Endothelial cell of umbilical vein (primary cell): Measurements from ENCODE around the gene TRIM32. TPM values are rescaled to one million over a fixed set of nuclear protein-coding genes. Genes with fewer than 3 reads are reported as not detected.

Experiments used
- BruUV-seq: library from RNA; stranded (reverse); fragments of 400-500 nt; replicated peaks from 2 replicates; lab custom pipeline; 2021; lab: Mats Ljungman, UMichigan
- CTCF ChIA-PET: fragments of 300-600, 350-600 bp; sonication (Branson Sonifier 250); formaldehyde crosslinking; loops from one replicate; lab custom pipeline; 2021; ENCODE audit warnings: antibody characterized with exemption, inconsistent platforms; lab: Charles Lee
- POLR2A ChIA-PET: fragments of 300-600, 350-600 bp; sonication (Branson Sonifier 250); formaldehyde crosslinking; loops from one replicate; lab custom pipeline; 2021; ENCODE audit warnings: antibody characterized with exemption, inconsistent platforms; lab: Charles Lee
- DNase-seq: peaks from one replicate; pipeline ENCODE4 v3.0.0-alpha.2; 2011; ENCODE audit warnings: low read depth, low spot score
- FAIRE-seq: peaks from 2 replicates; lab custom pipeline; 2011; peaks lifted over from hg19 to GRCh38; lab: Jason Lieb, UNC
- H2AFZ ChIP-seq: 2 replicates; pipeline ENCODE4 v1.6.0; 2012; ENCODE audit warnings: low read depth, low read length, control low read depth, inconsistent platforms
- H3K27ac ChIP-seq: 2 replicates; pipeline ENCODE4 v1.5.1; 2011; ENCODE audit warnings: low read depth, mild to moderate bottlenecking, control low read depth, low read length, moderate library complexity; ENCODE audit not compliant: insufficient read depth
- H3K27me3 ChIP-seq, 2 experiments: 2 replicates each; pipeline versions ENCODE4 v1.6.0 to v1.6.1; 2011; ENCODE audit warnings: low read length in 2 of 2, mixed read lengths in 1 of 2; ENCODE audit not compliant: control insufficient read depth in 2 of 2, insufficient read depth in 2 of 2
- H3K36me3 ChIP-seq, 2 experiments: 2 replicates in 1 of 2; 3 replicates in 1 of 2; pipeline ENCODE4 v1.5.1; 2011; ENCODE audit warnings: low read length in 2 of 2, mild to moderate bottlenecking in 1 of 2, moderate library complexity in 1 of 2; ENCODE audit not compliant: control insufficient read depth in 2 of 2, insufficient read depth in 2 of 2; ENCODE audit errors: extremely low read depth in 1 of 2
- H3K4me1 ChIP-seq: 3 replicates; pipeline ENCODE4 v1.5.1; 2011; ENCODE audit warnings: mild to moderate bottlenecking, low read length; ENCODE audit not compliant: control insufficient read depth, insufficient read depth; ENCODE audit errors: extremely low read depth
- H3K4me2 ChIP-seq: 2 replicates; pipeline ENCODE4 v1.6.1; 2011; ENCODE audit warnings: low read length, control low read depth, mixed read lengths; ENCODE audit not compliant: insufficient read depth
- H3K4me3 ChIP-seq, 3 experiments: fragments of 200-600 bp in 1 of 3; sonication (generic), shearing (Covaris generic) in 1 of 3; replicated peaks in 1 of 3; 2 replicates each; pipeline ENCODE4 v1.5.1; 2011 to 2016; ENCODE audit warnings: control low read depth in 3 of 3, low read length in 3 of 3, mild to moderate bottlenecking in 2 of 3, inconsistent platforms in 1 of 3, low read depth in 1 of 3, moderate library complexity in 1 of 3; ENCODE audit not compliant: insufficient read depth in 1 of 3
- H3K79me2 ChIP-seq: 2 replicates; pipeline ENCODE4 v1.6.0; 2012; ENCODE audit warnings: low read length, inconsistent platforms; ENCODE audit not compliant: control insufficient read depth, insufficient read depth
- H3K9ac ChIP-seq: replicated peaks from 2 replicates; pipeline ENCODE3; 2011; ENCODE audit warnings: low read length, control low read depth; ENCODE audit not compliant: insufficient read depth; ENCODE audit errors: extremely low read depth
- H3K9me1 ChIP-seq: replicated peaks from 3 replicates; pipeline ENCODE4 v1.6.0; 2011; ENCODE audit warnings: mild to moderate bottlenecking, low read length; ENCODE audit not compliant: control insufficient read depth, insufficient read depth; ENCODE audit errors: extremely low read depth
- H3K9me3 ChIP-seq: replicated peaks from 2 replicates; pipeline ENCODE4 v1.5.1; 2012; ENCODE audit warnings: low read length, inconsistent platforms; ENCODE audit not compliant: control insufficient read depth, insufficient read depth
- H4K20me1 ChIP-seq: replicated peaks from 2 replicates; pipeline ENCODE3; 2011; ENCODE audit warnings: mild to moderate bottlenecking, low read length; ENCODE audit not compliant: control insufficient read depth, insufficient read depth; ENCODE audit errors: extremely low read depth
- EZH2 ChIP-seq: IDR thresholded peaks from 2 replicates; pipeline ENCODE4 v1.6.1; 2012; ENCODE audit warnings: borderline replicate concordance, low read depth, mild to moderate bottlenecking, moderate library complexity, low read length, inconsistent platforms; ENCODE audit not compliant: severe bottlenecking
- FOS ChIP-seq: IDR thresholded peaks from 2 replicates; pipeline ENCODE4 v1.6.1; 2011; ENCODE audit warnings: mild to moderate bottlenecking, low read length, moderate library complexity, borderline replicate concordance; ENCODE audit not compliant: insufficient read depth
- GATA2 ChIP-seq: IDR thresholded peaks from 2 replicates; pipeline ENCODE4 v1.7.0; 2011; ENCODE audit warnings: low read depth, mild to moderate bottlenecking, moderate library complexity, mixed read lengths, low read length; ENCODE audit not compliant: insufficient read length, insufficient read depth
- JUN ChIP-seq: IDR thresholded peaks from 2 replicates; pipeline ENCODE4 v1.6.1; 2011; ENCODE audit warnings: borderline replicate concordance, low read depth; ENCODE audit not compliant: insufficient read length, insufficient read depth
- MYC ChIP-seq: IDR thresholded peaks from one replicate; pipeline ENCODE4 v1.6.1; 2011; ENCODE audit warnings: mild to moderate bottlenecking, low read depth, low read length
- POLR2A ChIP-seq: IDR thresholded peaks from 2 replicates; pipeline ENCODE4 v1.6.1; 2012; ENCODE audit warnings: low read depth, mild to moderate bottlenecking, control low read depth, low read length
- POLR2AphosphoS5 ChIP-seq: IDR thresholded peaks from 2 replicates; pipeline ENCODE4 v1.6.1; 2012; ENCODE audit warnings: low read depth, mild to moderate bottlenecking, control low read depth, low read length, moderate library complexity; ENCODE audit not compliant: insufficient read depth
- dilution Hi-C: fragments of 300-500 bp; cut with MboI; formaldehyde crosslinking; loops from one replicate; pipeline ENCODE4 v1.15.0; 2019; ENCODE audit warnings: low sequenced_read_pairs; ENCODE audit not compliant: extremely low pct_ligation_motif_present
- intact Hi-C: fragments of 100-400 bp; cut with micrococcal nuclease; formaldehyde crosslinking; loops from one replicate; pipeline ENCODE4 v1.10.0; 2022
- polyA plus RNA-seq, 4 experiments: library from polyadenylated mRNA; depleted of rRNA in 3 of 4; stranded (reverse) in 3 of 4; unstranded in 1 of 4; fragments of >200 nt; gene quantifications; 2 replicates each; pipeline versions ENCODE4 v1.2.1 to v1.2.3, GENCODE V29; 2011 to 2012; ENCODE audit warnings: missing spikeins in 1 of 4
- total RNA-seq: library from RNA; stranded (reverse); gene quantifications from 2 replicates; pipeline ENCODE4 v1.2.3, GENCODE V29; 2021
- TF ChIP-seq, protein P1 (sequence below): IDR thresholded peaks from 2 replicates; pipeline ENCODE4 v1.6.1; 2011; ENCODE audit not compliant: insufficient read depth, insufficient read length
- TF ChIP-seq, protein P2 (sequence below), 2 donors: IDR thresholded peaks; 1 replicate in 1 of 2; 2 replicates in 1 of 2; pipeline ENCODE4 v1.5.1; 2011; ENCODE audit warnings: low read length in 2 of 2, mild to moderate bottlenecking in 2 of 2, moderate library complexity in 2 of 2, control low read depth in 1 of 2, inconsistent platforms in 1 of 2, low read depth in 1 of 2; ENCODE audit not compliant: insufficient read depth in 1 of 2; ENCODE audit errors: extremely low read depth in 1 of 2

The TRIM32 gene
- total and polyA plus RNA-seq, 2 donors (not counting 3 experiments of a cell fraction or from before 2014, with no cell fraction given) = 10.8 to 18.4 TPM

DNA sequence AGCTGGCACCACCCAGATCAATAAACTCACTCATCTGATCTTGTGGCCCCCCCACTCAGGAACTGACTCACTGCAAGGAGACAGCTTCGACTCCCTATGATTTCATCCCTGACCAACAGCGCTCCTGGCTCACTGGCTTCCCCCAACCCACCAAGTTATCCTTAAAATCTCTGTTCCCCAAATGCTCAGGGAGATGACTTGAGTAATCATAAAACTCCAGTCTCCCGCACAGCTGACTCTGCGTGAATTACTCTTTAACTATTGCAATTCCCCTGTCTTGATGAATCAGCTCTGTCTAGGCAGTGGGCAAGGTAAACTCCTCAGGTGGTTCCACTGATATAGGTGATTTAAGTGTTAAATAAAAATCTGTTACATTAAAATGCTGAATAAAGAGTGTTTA is 1.9 kb upstream of the TRIM32 start:
- Histone ChIP-seq H3K4me2 (no peak overlapping the region), H3K4me3 (no peak overlapping the region), H2AFZ (no peak overlapping the region), H3K9me1 (no peaks in the 10 kb centered on the region), H3K36me3 (no peaks in the 10 kb centered on the region), H3K27me3 (no peaks in the 10 kb centered on the region), H3K79me2 (peaks cover 23% of the 10 kb centered on the region), H4K20me1 (no peaks in the 10 kb centered on the region), H3K27ac (no peak overlapping the region), H3K9me3 (no peaks in the 10 kb centered on the region), H3K9ac (no peak overlapping the region), H3K4me1 (peaks cover 11% of the 10 kb centered on the region)
- BruUV-seq = no TSS peak
- POLR2A ChIA-PET = no interaction called here
- CTCF ChIA-PET = interaction anchor here (1.7 kb wide), 1 partner anchor 13 kb away, joined by 3 read pairs; no protein-coding TSS in a partner anchor
- dilution Hi-C loops = no loop called here
- TF ChIP-seq, protein P1, sequence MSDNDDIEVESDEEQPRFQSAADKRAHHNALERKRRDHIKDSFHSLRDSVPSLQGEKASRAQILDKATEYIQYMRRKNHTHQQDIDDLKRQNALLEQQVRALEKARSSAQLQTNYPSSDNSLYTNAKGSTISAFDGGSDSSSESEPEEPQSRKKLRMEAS = no peak
- TF ChIP-seq GATA2 (no peak), POLR2AphosphoS5 (no peak), POLR2A (no peak), FOS (no peak), EZH2 (no peak), JUN (no peak), MYC (no peak)
- TF ChIP-seq, protein P2, sequence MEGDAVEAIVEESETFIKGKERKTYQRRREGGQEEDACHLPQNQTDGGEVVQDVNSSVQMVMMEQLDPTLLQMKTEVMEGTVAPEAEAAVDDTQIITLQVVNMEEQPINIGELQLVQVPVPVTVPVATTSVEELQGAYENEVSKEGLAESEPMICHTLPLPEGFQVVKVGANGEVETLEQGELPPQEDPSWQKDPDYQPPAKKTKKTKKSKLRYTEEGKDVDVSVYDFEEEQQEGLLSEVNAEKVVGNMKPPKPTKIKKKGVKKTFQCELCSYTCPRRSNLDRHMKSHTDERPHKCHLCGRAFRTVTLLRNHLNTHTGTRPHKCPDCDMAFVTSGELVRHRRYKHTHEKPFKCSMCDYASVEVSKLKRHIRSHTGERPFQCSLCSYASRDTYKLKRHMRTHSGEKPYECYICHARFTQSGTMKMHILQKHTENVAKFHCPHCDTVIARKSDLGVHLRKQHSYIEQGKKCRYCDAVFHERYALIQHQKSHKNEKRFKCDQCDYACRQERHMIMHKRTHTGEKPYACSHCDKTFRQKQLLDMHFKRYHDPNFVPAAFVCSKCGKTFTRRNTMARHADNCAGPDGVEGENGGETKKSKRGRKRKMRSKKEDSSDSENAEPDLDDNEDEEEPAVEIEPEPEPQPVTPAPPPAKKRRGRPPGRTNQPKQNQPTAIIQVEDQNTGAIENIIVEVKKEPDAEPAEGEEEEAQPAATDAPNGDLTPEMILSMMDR (IDR thresholded peaks at IDR 0.05; ENCODE audit: extremely low read depth in 1 of 2, insufficient read depth in 1 of 2, low read depth in 1 of 2, low read length in 2 of 2) = no peak
- intact Hi-C loops = no loop called here
- no peak for DNase-seq
- FAIRE-seq = no peak
